B cell (primary cell): Measurements from ENCODE around the gene SMURF2.

ENCODE experiments used
- EZH2 ChIP-seq: IDR thresholded peaks from 2 replicates; pipeline ENCODE4 v1.6.1; 2012; ENCODE audit warnings: borderline replicate concordance, low read depth, mild to moderate bottlenecking, moderate library complexity, low read length; ENCODE audit not compliant: insufficient read depth, poor library complexity, severe bottlenecking
- TF ChIP-seq, protein P1 (sequence below): fragments of 200-600 bp; IDR thresholded peaks from one replicate; pipeline ENCODE4 v1.8.0; 2022; ENCODE audit warnings: antibody characterized with exemption, mild to moderate bottlenecking

DNA sequence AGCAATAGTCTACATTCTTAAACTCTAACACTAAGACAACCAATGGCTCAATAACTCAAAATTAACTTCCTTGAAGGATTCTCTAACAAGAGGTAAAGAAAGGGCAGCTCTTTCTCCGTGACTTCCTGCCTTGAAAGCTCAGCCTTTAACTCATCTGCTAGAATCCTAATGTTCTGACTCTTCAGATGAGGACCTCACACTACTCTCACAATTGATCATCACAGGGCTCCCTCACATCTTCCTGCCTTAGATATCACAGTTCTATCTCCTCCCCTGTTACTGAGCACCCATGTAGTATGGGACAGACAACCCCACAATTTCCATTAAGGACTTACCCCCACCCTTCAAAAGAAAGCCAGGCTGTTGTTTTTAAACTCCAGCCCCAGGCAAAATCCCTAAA is 33.5 kb downstream of the SMURF2 start:
- TF ChIP-seq, protein P1, sequence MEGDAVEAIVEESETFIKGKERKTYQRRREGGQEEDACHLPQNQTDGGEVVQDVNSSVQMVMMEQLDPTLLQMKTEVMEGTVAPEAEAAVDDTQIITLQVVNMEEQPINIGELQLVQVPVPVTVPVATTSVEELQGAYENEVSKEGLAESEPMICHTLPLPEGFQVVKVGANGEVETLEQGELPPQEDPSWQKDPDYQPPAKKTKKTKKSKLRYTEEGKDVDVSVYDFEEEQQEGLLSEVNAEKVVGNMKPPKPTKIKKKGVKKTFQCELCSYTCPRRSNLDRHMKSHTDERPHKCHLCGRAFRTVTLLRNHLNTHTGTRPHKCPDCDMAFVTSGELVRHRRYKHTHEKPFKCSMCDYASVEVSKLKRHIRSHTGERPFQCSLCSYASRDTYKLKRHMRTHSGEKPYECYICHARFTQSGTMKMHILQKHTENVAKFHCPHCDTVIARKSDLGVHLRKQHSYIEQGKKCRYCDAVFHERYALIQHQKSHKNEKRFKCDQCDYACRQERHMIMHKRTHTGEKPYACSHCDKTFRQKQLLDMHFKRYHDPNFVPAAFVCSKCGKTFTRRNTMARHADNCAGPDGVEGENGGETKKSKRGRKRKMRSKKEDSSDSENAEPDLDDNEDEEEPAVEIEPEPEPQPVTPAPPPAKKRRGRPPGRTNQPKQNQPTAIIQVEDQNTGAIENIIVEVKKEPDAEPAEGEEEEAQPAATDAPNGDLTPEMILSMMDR, result no peak
- TF ChIP-seq EZH2, result no peak
